Neural crest cell (in vitro differentiated cells): ENCODE measurements around the gene ELAPOR2. TPM values are rescaled to one million over a fixed set of nuclear protein-coding genes. Genes with fewer than 3 reads are reported as not detected.
"Not testable (repeated sequence)": the region's sequence is repeated elsewhere in the genome, so short reads cannot be mapped to it uniquely, and the experiment has no call there.

Experiments used
- DNase-seq: peaks from one replicate; pipeline ENCODE4 v3.0.0; 2021; ENCODE audit warnings: low read depth, mixed read lengths, low spot score
- H3K27ac Mint-ChIP-seq: one replicate; pipeline ENCODE4 v1.8.0; 2021; ENCODE audit warnings: mild to moderate bottlenecking, mixed read lengths; ENCODE audit not compliant: unreplicated experiment
- H3K27me3 Mint-ChIP-seq: 2 replicates; pipeline ENCODE4 v1.8.0; 2021; ENCODE audit warnings: low read depth, mild to moderate bottlenecking, mixed read lengths
- H3K36me3 Mint-ChIP-seq: 2 replicates; pipeline ENCODE4 v1.8.0; 2021; ENCODE audit warnings: low read depth, mild to moderate bottlenecking, mixed read lengths
- H3K4me1 Mint-ChIP-seq: 2 replicates; pipeline ENCODE4 v1.8.0; 2021; ENCODE audit warnings: mixed read lengths
- H3K4me3 Mint-ChIP-seq: one replicate; pipeline ENCODE4 v1.8.0; 2021; ENCODE audit warnings: mild to moderate bottlenecking, mixed read lengths
- H3K9me3 Mint-ChIP-seq: 2 replicates; pipeline ENCODE4 v1.8.0; 2021; ENCODE audit warnings: mixed read lengths
- CTCF ChIP-seq: fragments of 200-600 bp; sonication (generic); conservative IDR thresholded peaks from 2 replicates; pipeline ENCODE4 v1.5.0; 2021; ENCODE audit warnings: antibody characterized with exemption, mild to moderate bottlenecking
- long read RNA-seq: library from polyadenylated mRNA; unstranded; transcript quantifications from one replicate; pipeline ENCODE4 v2.0.0, GENCODE V29; 2020
- total RNA-seq: library from RNA; stranded (reverse); gene quantifications from 2 replicates; pipeline ENCODE4 v1.2.1, GENCODE V29; 2021

ELAPOR2 gene
- 42.2 and 44.4 TPM in 2 replicates for total RNA-seq
- long read RNA-seq, partial matches to known transcripts: 63 of 96 reads
- long read RNA-seq, other reads (novel, unspliced or antisense): 33 of 96 reads

DNA sequence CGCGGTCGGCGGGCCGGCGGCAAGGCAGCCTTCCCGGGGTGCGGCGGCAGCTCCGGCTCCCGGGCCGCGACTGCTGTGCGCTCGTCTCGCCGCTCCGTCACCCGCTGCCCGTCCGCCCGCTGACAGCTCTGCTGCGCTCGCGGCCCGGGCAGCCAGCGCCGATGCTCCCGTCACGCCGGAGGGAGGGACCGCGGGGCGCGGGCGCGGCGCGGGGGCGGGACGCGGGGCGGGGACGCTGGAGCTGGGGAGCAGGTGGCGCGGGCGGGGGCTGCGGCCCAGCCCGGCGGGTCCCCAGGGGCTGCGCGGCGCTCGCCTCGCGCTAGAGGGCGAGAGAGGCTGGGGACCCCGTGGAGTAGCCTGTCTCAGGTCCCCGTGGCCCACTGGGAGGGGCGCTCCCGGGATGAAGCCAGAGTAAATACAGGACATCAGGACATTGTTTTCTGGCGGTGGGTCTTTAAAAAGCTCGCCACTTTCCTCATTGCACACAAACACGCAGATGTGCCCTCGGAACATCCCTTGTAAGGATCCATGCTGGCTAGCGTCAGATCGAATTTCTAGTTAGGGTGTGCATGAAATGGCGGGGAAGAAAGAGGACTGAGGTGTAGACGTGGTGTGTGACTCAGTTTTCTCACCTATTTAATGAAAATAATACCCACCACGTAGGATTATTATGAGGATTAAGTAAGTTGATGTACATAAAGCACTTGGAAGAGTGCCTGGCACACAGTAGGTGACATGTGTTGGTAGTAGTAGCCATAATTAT is at the start of gene ELAPOR2:
TSS of gene ELAPOR2 (minus strand) at position 130 of the 763 bp plus-strand sequence. CDS start 141 bp downstream, outside the sequence.
- peak within 1 kb of the TSS; percentile 44 for H3K27ac Mint-ChIP-seq
- no peaks in the 10 kb centered on the region for H3K9me3 Mint-ChIP-seq
- peaks cover 9% of the 10 kb centered on the region for H3K27me3 Mint-ChIP-seq
- DNase-seq: peak; percentile 83
- peak; percentile 68 for TF ChIP-seq CTCF
- H3K4me3 Mint-ChIP-seq: peak within 1 kb of the TSS; percentile 90
- peaks cover 18% of the 10 kb centered on the region for H3K4me1 Mint-ChIP-seq
- H3K36me3 Mint-ChIP-seq: no peaks in the 10 kb centered on the region

- Mint-ChIP-seq H3K36me3 (no peaks in the 10 kb centered on the region), H3K27ac (no peak overlapping the region), H3K4me1 (no peaks in the 10 kb centered on the region), H3K4me3 (no peak overlapping the region), H3K27me3 (no peaks in the 10 kb centered on the region), H3K9me3 (peaks cover 4% of the 10 kb centered on the region)
- TF ChIP-seq CTCF: no peak
- no peak for DNase-seq
Observed at GRCh38 chr7:87107949-87108776, 48.7 kb upstream of the ELAPOR2 start.

DNA sequence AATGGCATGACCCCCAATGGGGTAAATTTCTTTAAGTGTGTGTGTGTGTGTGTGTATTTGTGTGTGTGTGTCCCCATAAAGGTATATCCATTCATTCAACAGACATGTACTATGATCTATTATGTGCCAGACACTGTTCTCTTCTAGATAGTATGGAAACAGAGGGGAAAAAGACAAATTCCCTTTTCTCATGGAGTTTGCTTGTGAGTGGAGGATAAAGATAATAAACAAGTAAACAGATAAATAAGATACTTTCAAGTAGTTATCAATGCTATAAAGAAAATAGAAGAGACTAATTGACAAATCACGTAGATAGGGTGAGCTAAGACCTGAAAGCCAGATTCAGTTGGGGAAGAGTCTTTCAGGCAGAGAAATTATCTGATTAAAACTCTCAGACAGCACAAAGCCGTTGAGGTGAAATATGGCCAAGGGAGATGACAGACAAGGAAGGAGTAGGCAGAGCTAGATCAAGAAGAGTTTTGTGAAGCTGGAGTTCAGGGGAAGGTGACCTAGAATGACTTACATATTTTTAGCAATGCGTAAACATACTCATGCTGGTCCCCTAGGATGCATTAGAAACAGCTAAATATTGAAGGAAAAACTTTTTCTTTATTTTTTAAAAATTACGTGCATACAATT is 47.6 kb upstream of the ELAPOR2 start:
- no peak for TF ChIP-seq CTCF
- no peak for DNase-seq
- no peaks in the 10 kb centered on the region for H3K36me3 Mint-ChIP-seq
- no peak overlapping the region for H3K4me3 Mint-ChIP-seq
- peaks cover 4% of the 10 kb centered on the region for H3K9me3 Mint-ChIP-seq
- no peak overlapping the region for H3K27ac Mint-ChIP-seq
- no peaks in the 10 kb centered on the region for H3K27me3 Mint-ChIP-seq
- no peaks in the 10 kb centered on the region for H3K4me1 Mint-ChIP-seq

GRCh38 chr7:87105401-87105800 is 45.9 kb upstream of the ELAPOR2 start:
- H3K4me3 Mint-ChIP-seq: no peak overlapping the region
- H3K27ac Mint-ChIP-seq: peak overlapping the region; percentile 62
- no peaks in the 10 kb centered on the region for H3K27me3 Mint-ChIP-seq
- H3K9me3 Mint-ChIP-seq: peaks cover 4% of the 10 kb centered on the region
- no peak for TF ChIP-seq CTCF
- no peaks in the 10 kb centered on the region for H3K36me3 Mint-ChIP-seq
- DNase-seq: no peak
- no peaks in the 10 kb centered on the region for H3K4me1 Mint-ChIP-seq

DNA sequence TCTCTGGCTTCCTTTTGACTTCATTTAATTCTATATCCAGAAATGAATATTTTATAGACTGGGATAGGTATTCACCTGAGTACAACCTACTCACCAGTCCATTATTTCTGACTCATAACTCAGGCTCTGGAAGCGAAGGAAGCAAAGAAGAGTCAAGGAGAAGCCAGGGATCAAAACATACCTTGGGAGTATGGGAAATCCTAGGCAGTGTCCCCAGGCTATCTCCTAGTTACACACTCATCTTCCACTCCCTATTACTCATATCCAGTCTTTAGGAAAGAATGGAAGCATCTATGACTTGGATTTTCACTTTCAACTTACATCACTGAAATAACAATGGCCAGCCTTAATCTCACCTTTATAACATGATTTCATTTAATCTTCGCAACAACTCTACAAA is 40.9 kb upstream of the ELAPOR2 start:
- DNase-seq: no peak
- Mint-ChIP-seq H3K36me3 (no peaks in the 10 kb centered on the region), H3K4me3 (no peak overlapping the region), H3K27ac (no peak overlapping the region), H3K9me3 (peaks cover under 1% of the 10 kb centered on the region), H3K4me1 (no peaks in the 10 kb centered on the region), H3K27me3 (no peaks in the 10 kb centered on the region)
- no peak for TF ChIP-seq CTCF

GRCh38 chr7:87097375-87097774 is 37.9 kb upstream of the ELAPOR2 start:
- H3K27me3 Mint-ChIP-seq, H3K36me3 Mint-ChIP-seq, H3K27ac Mint-ChIP-seq, H3K9me3 Mint-ChIP-seq, H3K4me3 Mint-ChIP-seq, DNase-seq, H3K4me1 Mint-ChIP-seq: not testable (repeated sequence)
